H1 (cell line): ENCODE data around the gene EXD3. TPM values are rescaled to one million over a fixed set of nuclear protein-coding genes. Genes with fewer than 3 reads are reported as not detected.

Experiments used
- ATF2 ChIP-seq: IDR thresholded peaks from 2 replicates; pipeline ENCODE4 v1.6.1; 2012; ENCODE audit warnings: low read length, inconsistent platforms
- RBBP5 ChIP-seq: IDR thresholded peaks from 2 replicates; pipeline ENCODE4 v1.7.1; 2012; ENCODE audit warnings: low read depth, mild to moderate bottlenecking, inconsistent platforms, low read length, moderate library complexity, borderline replicate concordance
- RXRA ChIP-seq: IDR thresholded peaks from 2 replicates; pipeline ENCODE4 v1.6.1; 2011; ENCODE audit warnings: low read depth, mild to moderate bottlenecking, low read length, moderate library complexity; ENCODE audit not compliant: insufficient read depth
- ZNF274 ChIP-seq: IDR thresholded peaks from 2 replicates; pipeline ENCODE4 v1.7.0; 2012; ENCODE audit warnings: low read length, borderline replicate concordance; ENCODE audit errors: extremely low read depth
- polyA plus RNA-seq, 7 experiments: library from polyadenylated mRNA; depleted of rRNA in 3 of 7; stranded (reverse) in 5 of 7; unstranded in 2 of 7; fragments of >200 nt in 5 of 7; fragments of 200-250 nt in 2 of 7; gene quantifications; 1 replicate in 5 of 7; 2 replicates in 1 of 7; 4 replicates in 1 of 7; pipeline versions ENCODE4 v1.2.1 to v1.2.3, GENCODE V29; 2011 to 2013; ENCODE audit warnings: missing spikeins in 2 of 7, mixed read lengths in 2 of 7
- total RNA-seq: library from RNA; stranded (reverse); fragmentation: NEBNext Ultra II Directional; extraction: Animal tissue kit (Norgen Biotek cat#: 25700); gene quantifications from 2 replicates; pipeline ENCODE4 v1.2.1, GENCODE V29; 2021

Gene EXD3
- total and polyA plus RNA-seq, 2 of the 8 experiments (the other 6 are each of a cell fraction or from before 2014, with no cell fraction given): 7.2 to 9.4 TPM

GRCh38 chr9:137279741-137280473, 143.1 kb downstream of the EXD3 start (continued):
- TF ChIP-seq ATF2: no peak
- no peak for TF ChIP-seq ZNF274
- TF ChIP-seq RXRA: no peak
- TF ChIP-seq RBBP5: no peak
